Measurements from ENCODE around the gene AP2M1. TPM values are rescaled to one million over a fixed set of nuclear protein-coding genes. Genes with fewer than 3 reads are reported as not detected.

Gene AP2M1
- total and polyA plus RNA-seq, 4 donors: 71.9 to 200 (median 135) TPM

- WGBS: 22% methylated on average over 4 of the region's 4 CpGs
- Histone ChIP-seq H3K4me1 (ENCODE audit: control insufficient read depth in 4 of 4, insufficient read depth in 4 of 4, low read length in 3 of 4) (peaks cover 6 to 29% (median 19%) of the 10 kb centered on the region in 4 donors), H3K27me3 (ENCODE audit: control insufficient read depth in 4 of 4, insufficient read depth in 4 of 4, low read length in 3 of 4) (no peaks in the 10 kb centered on the region), H3K27ac (ENCODE audit: low read depth in 1 of 2, low read length in 2 of 2) (no peak overlapping the region), H3K9me3 (ENCODE audit: control insufficient read depth in 4 of 4, low read length in 3 of 4) (no peaks in the 10 kb centered on the region), H3K9ac (ENCODE audit: low read depth in 1 of 2, low read length in 2 of 2) (no peak overlapping the region), H3K4me3 (ENCODE audit: low read depth in 1 of 3, low read length in 3 of 3) (no peak overlapping the region), H3K36me3 (ENCODE audit: control insufficient read depth in 4 of 4, insufficient read depth in 3 of 4, low read depth in 1 of 4, low read length in 3 of 4) (peaks cover 7 to 37% (median 17%) of the 10 kb centered on the region in 4 donors)
- TF ChIP-seq YY1 (IDR thresholded peaks at IDR 0.05) (no peak), JUND (IDR thresholded peaks at IDR 0.05) (peak in 1 of 2 donors; percentile 31), HNF4A (conservative IDR thresholded peaks at IDR 0.05) (peak in 1 of 2 donors; percentile 13)
- TF ChIP-seq, protein P1, sequence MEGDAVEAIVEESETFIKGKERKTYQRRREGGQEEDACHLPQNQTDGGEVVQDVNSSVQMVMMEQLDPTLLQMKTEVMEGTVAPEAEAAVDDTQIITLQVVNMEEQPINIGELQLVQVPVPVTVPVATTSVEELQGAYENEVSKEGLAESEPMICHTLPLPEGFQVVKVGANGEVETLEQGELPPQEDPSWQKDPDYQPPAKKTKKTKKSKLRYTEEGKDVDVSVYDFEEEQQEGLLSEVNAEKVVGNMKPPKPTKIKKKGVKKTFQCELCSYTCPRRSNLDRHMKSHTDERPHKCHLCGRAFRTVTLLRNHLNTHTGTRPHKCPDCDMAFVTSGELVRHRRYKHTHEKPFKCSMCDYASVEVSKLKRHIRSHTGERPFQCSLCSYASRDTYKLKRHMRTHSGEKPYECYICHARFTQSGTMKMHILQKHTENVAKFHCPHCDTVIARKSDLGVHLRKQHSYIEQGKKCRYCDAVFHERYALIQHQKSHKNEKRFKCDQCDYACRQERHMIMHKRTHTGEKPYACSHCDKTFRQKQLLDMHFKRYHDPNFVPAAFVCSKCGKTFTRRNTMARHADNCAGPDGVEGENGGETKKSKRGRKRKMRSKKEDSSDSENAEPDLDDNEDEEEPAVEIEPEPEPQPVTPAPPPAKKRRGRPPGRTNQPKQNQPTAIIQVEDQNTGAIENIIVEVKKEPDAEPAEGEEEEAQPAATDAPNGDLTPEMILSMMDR (IDR thresholded peaks at IDR 0.05; ENCODE audit: low read depth, low read length, missing input control): no peak
- DNase-seq (ENCODE audit: low spot score): no peak
Observed at GRCh38 chr3:184174284-184174645, 390 bp upstream of the AP2M1 start.

DNA sequence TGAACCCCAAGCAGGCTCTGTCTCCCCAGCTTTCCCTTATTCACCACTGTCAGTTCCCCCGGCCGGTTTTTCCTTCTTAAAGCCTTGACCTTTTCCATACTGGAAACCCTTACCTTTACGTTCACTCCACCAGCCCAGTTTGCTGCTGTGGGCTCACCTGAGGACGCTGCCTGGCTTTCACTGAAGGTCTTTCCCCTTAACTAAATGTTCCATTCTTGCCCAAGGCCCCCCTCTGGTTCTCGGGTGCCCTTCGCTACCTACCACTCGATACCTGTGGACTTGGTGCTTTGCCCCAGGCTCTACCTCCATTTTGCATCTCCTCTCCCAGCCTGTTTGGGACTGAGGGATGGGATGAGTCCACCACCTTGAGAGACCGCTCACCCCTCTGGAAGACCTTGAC lies 851 bp downstream of the AP2M1 start:
- Histone ChIP-seq H3K36me3 (ENCODE audit: control insufficient read depth in 4 of 4, insufficient read depth in 3 of 4, low read depth in 1 of 4, low read length in 3 of 4) (peaks cover 10 to 42% (median 25%) of the 10 kb centered on the region in 4 donors), H3K9ac (ENCODE audit: low read depth in 1 of 2, low read length in 2 of 2) (peak overlapping the region; percentile 88 to 91), H3K27me3 (ENCODE audit: control insufficient read depth in 4 of 4, insufficient read depth in 4 of 4, low read length in 3 of 4) (no peaks in the 10 kb centered on the region), H3K27ac (ENCODE audit: low read depth in 1 of 2, low read length in 2 of 2) (peak overlapping the region; percentile 94 to 95), H3K9me3 (ENCODE audit: control insufficient read depth in 4 of 4, low read length in 3 of 4) (no peaks in the 10 kb centered on the region), H3K4me1 (ENCODE audit: control insufficient read depth in 4 of 4, insufficient read depth in 4 of 4, low read length in 3 of 4) (peaks cover 6 to 29% (median 19%) of the 10 kb centered on the region in 4 donors), H3K4me3 (ENCODE audit: low read depth in 1 of 3, low read length in 3 of 3) (peak overlapping the region; percentile 79 to 96 (median 92))
- no peak for DNase-seq (ENCODE audit: low spot score)
- TF ChIP-seq YY1 (IDR thresholded peaks at IDR 0.05) (no peak), HNF4A (conservative IDR thresholded peaks at IDR 0.05) (no peak), HNF4G (IDR thresholded peaks at IDR 0.05) (no peak), RXRA (IDR thresholded peaks at IDR 0.05) (no peak), NR2F2 (IDR thresholded peaks at IDR 0.05) (no peak), FOXA2 (IDR thresholded peaks at IDR 0.05) (no peak), JUND (IDR thresholded peaks at IDR 0.05) (no peak), GABPA (IDR thresholded peaks at IDR 0.05 in 1 of 2, conservative IDR thresholded peaks at IDR 0.05 in 1 of 2) (no peak), REST (IDR thresholded peaks at IDR 0.05) (no peak)
- TF ChIP-seq, protein P2, sequence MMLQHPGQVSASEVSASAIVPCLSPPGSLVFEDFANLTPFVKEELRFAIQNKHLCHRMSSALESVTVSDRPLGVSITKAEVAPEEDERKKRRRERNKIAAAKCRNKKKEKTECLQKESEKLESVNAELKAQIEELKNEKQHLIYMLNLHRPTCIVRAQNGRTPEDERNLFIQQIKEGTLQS (IDR thresholded peaks at IDR 0.05): no peak
- TF ChIP-seq, protein P1 (IDR thresholded peaks at IDR 0.05; ENCODE audit: low read depth, low read length, missing input control): no peak
- WGBS: 22% methylated on average over 8 of the region's 8 CpGs
